GDM1 (cell line): Measurements from ENCODE around the gene SNED1.

Source experiments
- DNase-seq: peaks from one replicate; lab custom pipeline; 2025; lab: John Stamatoyannopoulos, UW

The SNED1 gene

GRCh38 chr2:241068136-241068941 is 69.9 kb downstream of the SNED1 start:
- DNase-seq: no peak

- no peak for DNase-seq
These were observed 70.8 kb downstream of the SNED1 start for GRCh38 chr2:241068942-241069810.

GRCh38 chr2:241069821-241070281 is 71.4 kb downstream of the SNED1 start:
- no peak for DNase-seq

GRCh38 chr2:241070361-241070760 is 71.9 kb downstream of the SNED1 start:
- DNase-seq: no peak

GRCh38 chr2:241070811-241071676 is 72.6 kb downstream of the SNED1 start:
- no peak for DNase-seq

- no peak for DNase-seq
These were observed 73.3 kb downstream of the SNED1 start for GRCh38 chr2:241071677-241072111.

GRCh38 chr2:241072151-241072550 is 73.7 kb downstream of the SNED1 start:
- DNase-seq: no peak

GRCh38 chr2:241072553-241073165 is 74.2 kb downstream of the SNED1 start:
- DNase-seq: no peak

- DNase-seq: no peak
These were observed 75.0 kb downstream of the SNED1 start for GRCh38 chr2:241073166-241074064.

- no peak for DNase-seq
These were observed 75.8 kb downstream of the SNED1 start for GRCh38 chr2:241074065-241074818.

GRCh38 chr2:241074901-241075540 is 76.6 kb downstream of the SNED1 start:
- DNase-seq: no peak

- no peak for DNase-seq
These were observed 82.2 kb downstream of the SNED1 start for GRCh38 chr2:241080405-241081189.

GRCh38 chr2:241081190-241081642 is 82.8 kb downstream of the SNED1 start:
- DNase-seq: no peak

GRCh38 chr2:241081643-241082340 is 83.4 kb downstream of the SNED1 start:
- no peak for DNase-seq

- no peak for DNase-seq
These were observed 84.1 kb downstream of the SNED1 start for GRCh38 chr2:241082341-241083090.

- DNase-seq: no peak
These were observed 84.6 kb downstream of the SNED1 start for GRCh38 chr2:241083091-241083415.

- DNase-seq: no peak
These were observed 86.5 kb downstream of the SNED1 start for GRCh38 chr2:241084856-241085444.
